ENCODE measurements around the gene ZNF431.
"Not testable (repeated sequence)": the region's sequence is repeated elsewhere in the genome, so short reads cannot be mapped to it uniquely, and the experiment has no call there.

DNA sequence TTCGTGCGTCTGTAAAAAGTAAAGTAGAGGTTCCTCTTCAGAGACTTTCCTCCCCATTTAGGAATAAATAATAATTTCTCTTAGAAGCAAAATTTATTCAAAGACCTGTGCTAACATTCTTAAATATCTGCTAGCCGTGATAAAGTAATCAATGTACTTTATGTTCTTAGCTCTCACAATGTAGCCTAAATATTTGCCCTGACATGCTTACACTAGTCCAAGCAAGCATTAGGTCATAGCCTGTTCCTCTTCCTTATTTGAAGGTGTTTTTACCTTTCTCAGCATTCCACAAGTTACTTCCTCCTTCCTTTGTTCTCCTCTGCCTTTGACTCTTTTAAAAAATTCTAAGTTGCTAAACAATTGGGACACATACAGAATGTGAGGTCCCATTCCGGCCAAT lies 94.9 kb downstream of the ZNF431 start:
- TF ChIP-seq ELF1 (IDR thresholded peaks at IDR 0.05); CHD2 (IDR thresholded peaks at IDR 0.05; ENCODE audit: low read length, partially characterized antibody); POLR2AphosphoS5 (IDR thresholded peaks at IDR 0.05; ENCODE audit: low read depth, low read length); NRF1 (IDR thresholded peaks at IDR 0.05; ENCODE audit: low read depth, low read length); PBX3 (IDR thresholded peaks at IDR 0.05); REST (IDR thresholded peaks at IDR 0.05; ENCODE audit: low read depth, low read length): not testable (repeated sequence)
- TF ChIP-seq, protein P1, sequence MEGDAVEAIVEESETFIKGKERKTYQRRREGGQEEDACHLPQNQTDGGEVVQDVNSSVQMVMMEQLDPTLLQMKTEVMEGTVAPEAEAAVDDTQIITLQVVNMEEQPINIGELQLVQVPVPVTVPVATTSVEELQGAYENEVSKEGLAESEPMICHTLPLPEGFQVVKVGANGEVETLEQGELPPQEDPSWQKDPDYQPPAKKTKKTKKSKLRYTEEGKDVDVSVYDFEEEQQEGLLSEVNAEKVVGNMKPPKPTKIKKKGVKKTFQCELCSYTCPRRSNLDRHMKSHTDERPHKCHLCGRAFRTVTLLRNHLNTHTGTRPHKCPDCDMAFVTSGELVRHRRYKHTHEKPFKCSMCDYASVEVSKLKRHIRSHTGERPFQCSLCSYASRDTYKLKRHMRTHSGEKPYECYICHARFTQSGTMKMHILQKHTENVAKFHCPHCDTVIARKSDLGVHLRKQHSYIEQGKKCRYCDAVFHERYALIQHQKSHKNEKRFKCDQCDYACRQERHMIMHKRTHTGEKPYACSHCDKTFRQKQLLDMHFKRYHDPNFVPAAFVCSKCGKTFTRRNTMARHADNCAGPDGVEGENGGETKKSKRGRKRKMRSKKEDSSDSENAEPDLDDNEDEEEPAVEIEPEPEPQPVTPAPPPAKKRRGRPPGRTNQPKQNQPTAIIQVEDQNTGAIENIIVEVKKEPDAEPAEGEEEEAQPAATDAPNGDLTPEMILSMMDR (IDR thresholded peaks at IDR 0.05), result not testable (repeated sequence)
